KMS-11 (cell line): ENCODE results near the gene RENBP.

Experiments
- H2AFZ ChIP-seq: fragments of 200-600 bp; sonication (generic); 2 replicates; pipeline ENCODE4 v1.6.1; 2016; ENCODE audit warnings: antibody characterized with exemption, mixed run types, low read depth
- H3K27ac ChIP-seq: fragments of 200-600 bp; sonication (generic); 2 replicates; pipeline ENCODE4 v1.6.1; 2016; ENCODE audit warnings: mild to moderate bottlenecking, mixed run types
- H3K27me3 ChIP-seq: fragments of 200-600 bp; sonication (generic); 2 replicates; pipeline ENCODE4 v1.6.1; 2017; ENCODE audit warnings: mild to moderate bottlenecking, low read depth, mixed run types, moderate library complexity; ENCODE audit not compliant: insufficient read depth
- H3K36me3 ChIP-seq: fragments of 200-600 bp; sonication (generic); 2 replicates; pipeline ENCODE4 v1.6.1; 2017; ENCODE audit warnings: mild to moderate bottlenecking, mixed run types; ENCODE audit not compliant: insufficient read depth
- H3K4me1 ChIP-seq: fragments of 200-600 bp; sonication (generic); 2 replicates; pipeline ENCODE4 v1.6.1; 2016; ENCODE audit warnings: mild to moderate bottlenecking, low read depth, mixed run types; ENCODE audit not compliant: poor library complexity, severe bottlenecking
- H3K4me2 ChIP-seq: fragments of 200-600 bp; sonication (generic); 2 replicates; pipeline ENCODE4 v1.7.0; 2016; ENCODE audit warnings: mild to moderate bottlenecking, mixed run types
- H3K4me3 ChIP-seq: fragments of 200-600 bp; sonication (generic); IDR thresholded peaks from 2 replicates; pipeline ENCODE4 v1.6.1; 2017; ENCODE audit warnings: low read depth, low read length, mixed read lengths; ENCODE audit not compliant: insufficient read depth
- H3K79me2 ChIP-seq: fragments of 200-600 bp; sonication (generic); 2 replicates; pipeline ENCODE4 v1.6.1; 2016; ENCODE audit warnings: low read depth, mixed run types; ENCODE audit not compliant: insufficient read depth
- H3K9ac ChIP-seq: fragments of 200-600 bp; sonication (generic); 2 replicates; pipeline ENCODE4 v1.6.1; 2016; ENCODE audit warnings: mild to moderate bottlenecking, mixed run types
- H4K20me1 ChIP-seq: fragments of 200-600 bp; sonication (generic); 2 replicates; pipeline ENCODE4 v1.6.1; 2016; ENCODE audit warnings: mild to moderate bottlenecking, mixed run types; ENCODE audit not compliant: insufficient read depth
- TF ChIP-seq, protein P1 (sequence below): fragments of 200-600 bp; sonication (generic); conservative IDR thresholded peaks from 2 replicates; pipeline ENCODE4 v1.6.1; 2017; ENCODE audit warnings: low read depth, mild to moderate bottlenecking, antibody characterized with exemption, low read length, moderate library complexity, mixed read lengths

The RENBP gene

DNA sequence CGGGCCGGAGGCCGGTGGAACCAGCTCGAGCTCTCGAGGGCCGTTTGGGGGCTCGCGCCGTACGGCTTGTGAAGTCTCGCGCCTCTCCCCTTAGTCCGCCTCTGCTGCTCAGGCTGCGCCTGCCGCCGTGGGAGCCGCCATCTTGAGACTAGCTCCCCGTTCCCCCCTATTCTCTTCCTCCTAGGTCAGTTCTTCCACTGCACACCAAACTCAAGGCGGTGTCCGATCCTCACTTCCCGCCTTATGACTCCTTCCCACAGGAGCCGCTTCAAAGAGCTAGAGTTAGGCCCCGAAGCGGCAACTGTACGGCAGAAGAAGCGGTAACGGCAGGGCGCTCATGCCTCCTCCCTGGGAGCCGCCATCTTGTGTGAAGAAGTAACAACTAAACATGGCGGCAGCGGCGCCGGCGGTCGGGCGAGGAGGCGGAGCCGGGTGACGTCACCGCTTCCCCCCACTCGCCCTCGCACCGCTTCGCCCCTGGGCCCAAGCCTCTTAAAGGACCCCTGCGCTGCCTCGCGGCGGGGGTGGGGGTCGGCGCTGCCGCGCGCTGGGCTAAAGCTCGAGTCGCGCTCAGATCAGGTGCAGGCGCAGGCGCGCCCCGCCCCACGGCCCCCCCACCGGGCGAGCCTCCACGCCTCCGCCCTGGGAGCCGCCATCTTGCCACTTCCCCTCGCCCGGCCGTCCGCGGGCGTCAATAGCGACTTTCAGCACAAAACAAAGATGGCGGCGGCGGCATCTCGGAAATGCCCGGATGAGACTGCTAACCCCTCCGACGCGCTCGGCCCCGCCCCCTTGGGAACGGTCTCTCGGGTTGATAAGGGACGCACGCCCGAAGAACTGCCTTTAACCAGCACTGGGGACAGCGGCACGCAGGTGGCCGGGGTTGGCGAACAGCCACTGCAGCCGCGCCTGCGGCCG is 27.3 kb upstream of the RENBP start, which contains the start of gene HCFC1:
Gene HCFC1 (minus strand): TSS at position 369 of the 918 bp plus-strand sequence. CDS start 978 bp downstream, outside the sequence.
- Histone ChIP-seq H4K20me1 (no peaks in the 10 kb centered on the region), H2AFZ (peak within 1 kb of the TSS; percentile 26), H3K79me2 (peaks cover 32% of the 10 kb centered on the region), H3K9ac (peak within 1 kb of the TSS; percentile 100), H3K4me1 (peaks cover 46% of the 10 kb centered on the region), H3K4me2 (peak within 1 kb of the TSS; percentile 54; the same call in 1 of the 2 replicates), H3K4me3 (no peak within 1 kb of the TSS), H3K36me3 (no peaks in the 10 kb centered on the region), H3K27me3 (no peaks in the 10 kb centered on the region), H3K27ac (peak within 1 kb of the TSS; percentile 100)
- TF ChIP-seq, protein P1, sequence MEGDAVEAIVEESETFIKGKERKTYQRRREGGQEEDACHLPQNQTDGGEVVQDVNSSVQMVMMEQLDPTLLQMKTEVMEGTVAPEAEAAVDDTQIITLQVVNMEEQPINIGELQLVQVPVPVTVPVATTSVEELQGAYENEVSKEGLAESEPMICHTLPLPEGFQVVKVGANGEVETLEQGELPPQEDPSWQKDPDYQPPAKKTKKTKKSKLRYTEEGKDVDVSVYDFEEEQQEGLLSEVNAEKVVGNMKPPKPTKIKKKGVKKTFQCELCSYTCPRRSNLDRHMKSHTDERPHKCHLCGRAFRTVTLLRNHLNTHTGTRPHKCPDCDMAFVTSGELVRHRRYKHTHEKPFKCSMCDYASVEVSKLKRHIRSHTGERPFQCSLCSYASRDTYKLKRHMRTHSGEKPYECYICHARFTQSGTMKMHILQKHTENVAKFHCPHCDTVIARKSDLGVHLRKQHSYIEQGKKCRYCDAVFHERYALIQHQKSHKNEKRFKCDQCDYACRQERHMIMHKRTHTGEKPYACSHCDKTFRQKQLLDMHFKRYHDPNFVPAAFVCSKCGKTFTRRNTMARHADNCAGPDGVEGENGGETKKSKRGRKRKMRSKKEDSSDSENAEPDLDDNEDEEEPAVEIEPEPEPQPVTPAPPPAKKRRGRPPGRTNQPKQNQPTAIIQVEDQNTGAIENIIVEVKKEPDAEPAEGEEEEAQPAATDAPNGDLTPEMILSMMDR: no peak

DNA sequence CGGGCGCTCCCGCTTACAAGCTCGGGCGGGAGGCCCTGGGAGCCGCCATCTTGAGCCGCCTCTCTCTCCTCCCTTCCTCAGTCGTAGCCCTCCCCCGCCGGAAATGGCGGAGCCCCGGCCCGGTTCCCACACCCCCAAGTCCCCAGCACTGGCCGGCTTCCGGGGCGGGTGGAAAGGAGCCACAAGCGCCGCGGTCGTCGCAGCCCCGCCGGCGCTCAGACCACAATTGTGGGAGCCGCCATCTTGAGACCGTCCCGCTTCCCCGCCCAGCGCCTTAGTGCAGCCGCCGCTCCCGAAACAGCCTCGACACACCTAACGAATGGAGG is 26.6 kb upstream of the RENBP start:
- Histone ChIP-seq H2AFZ (peak overlapping the region; percentile 26), H3K27ac (peak overlapping the region; percentile 100), H3K4me3 (no peak overlapping the region), H3K9ac (peak overlapping the region; percentile 100), H3K4me2 (peak overlapping the region; percentile 54; the same call in 1 of the 2 replicates), H3K27me3 (no peaks in the 10 kb centered on the region), H3K36me3 (no peaks in the 10 kb centered on the region), H4K20me1 (no peaks in the 10 kb centered on the region), H3K4me1 (peaks cover 44% of the 10 kb centered on the region), H3K79me2 (peaks cover 38% of the 10 kb centered on the region)
- TF ChIP-seq, protein P1: no peak

DNA sequence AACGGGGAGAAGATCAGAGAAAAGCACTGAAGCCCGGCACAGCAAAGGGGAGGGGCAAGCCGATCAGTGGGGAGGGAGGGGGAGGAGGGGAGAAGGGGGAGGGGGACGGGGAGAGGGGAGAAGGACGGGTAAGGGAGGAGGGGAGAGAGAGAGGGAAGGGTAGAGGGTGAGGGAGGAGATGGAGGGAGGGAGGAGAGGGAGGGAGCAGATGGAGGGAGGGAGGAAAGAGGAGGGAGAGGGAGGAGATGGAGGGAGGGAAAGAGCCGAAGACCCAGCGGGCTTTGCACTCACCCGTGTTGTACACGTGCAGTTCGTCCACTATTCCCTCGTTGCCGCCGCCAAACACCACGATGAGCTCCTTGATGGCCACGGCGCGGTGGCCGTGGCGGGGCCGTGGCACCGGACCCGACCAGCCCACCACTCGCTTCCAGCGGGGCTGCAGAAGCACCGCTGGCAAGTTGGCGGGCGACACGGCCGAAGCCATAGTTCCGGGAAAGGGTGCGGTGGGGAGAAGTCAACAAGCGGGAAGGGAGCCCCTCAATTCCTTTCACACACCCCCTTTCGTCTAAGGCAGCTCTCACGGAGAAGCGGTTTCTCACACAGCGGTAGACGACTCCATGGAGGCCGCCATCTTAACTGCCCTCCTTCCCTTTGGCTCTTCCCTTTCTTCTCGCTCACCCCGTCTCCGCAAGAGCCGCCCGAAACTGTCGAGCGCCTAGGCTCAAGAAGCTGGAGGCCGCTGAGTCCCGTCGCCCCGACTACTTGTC is 26.1 kb upstream of the RENBP start:
- peak overlapping the region; percentile 100 for H3K9ac ChIP-seq
- no peaks in the 10 kb centered on the region for H4K20me1 ChIP-seq
- H3K4me1 ChIP-seq: peaks cover 39% of the 10 kb centered on the region
- peaks cover 43% of the 10 kb centered on the region for H3K79me2 ChIP-seq
- TF ChIP-seq, protein P1: no peak
- no peaks in the 10 kb centered on the region for H3K27me3 ChIP-seq
- no peaks in the 10 kb centered on the region for H3K36me3 ChIP-seq
- H3K27ac ChIP-seq: peak overlapping the region; percentile 100
- H3K4me3 ChIP-seq: no peak overlapping the region
- 0 out of 2 replicates have a peak overlapping the region, but pooled peaks have one; percentile 19 for H3K4me2 ChIP-seq
- no peak overlapping the region for H2AFZ ChIP-seq

DNA sequence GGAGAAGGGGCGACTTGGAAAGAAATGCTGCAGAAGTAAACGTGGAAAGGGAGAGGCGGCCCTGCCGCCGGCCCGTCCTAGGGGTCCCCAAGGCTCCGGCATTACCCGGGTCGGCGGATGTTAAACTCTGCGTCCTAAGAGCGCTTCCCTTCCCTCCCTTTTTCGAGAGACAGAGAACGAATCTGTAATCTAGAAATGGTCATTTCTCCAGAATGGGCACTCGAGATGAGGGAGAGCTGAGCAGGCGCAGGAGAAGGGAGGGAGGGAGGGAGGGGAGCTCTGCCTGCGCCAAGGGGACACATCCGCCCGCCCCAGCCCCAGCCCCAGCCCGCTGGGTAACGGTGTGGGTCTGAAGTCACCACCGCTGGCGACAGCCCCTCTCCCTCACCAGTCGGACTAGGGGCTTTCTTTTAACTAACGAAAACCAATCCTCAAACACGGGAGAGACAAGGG is 25.5 kb upstream of the RENBP start:
- Histone ChIP-seq H3K4me3 (no peak overlapping the region), H3K27ac (peak overlapping the region; percentile 100), H3K9ac (peak overlapping the region; percentile 100), H4K20me1 (no peaks in the 10 kb centered on the region), H3K4me2 (peak overlapping the region; percentile 96), H3K36me3 (no peaks in the 10 kb centered on the region), H2AFZ (no peak overlapping the region), H3K4me1 (peaks cover 37% of the 10 kb centered on the region), H3K79me2 (peaks cover 50% of the 10 kb centered on the region), H3K27me3 (no peaks in the 10 kb centered on the region)
- TF ChIP-seq, protein P1: no peak
